Measurements from ENCODE around the gene DNAAF6. TPM values are rescaled to one million over a fixed set of nuclear protein-coding genes. Genes with fewer than 3 reads are reported as not detected.
A peak's percentile ranks its signal among the peaks of the same experiment; 100 is the strongest.
"Not testable (repeated sequence)": the region's sequence is repeated elsewhere in the genome, so short reads cannot be mapped to it uniquely, and the experiment has no call there.

Gene DNAAF6
- not detected for total RNA-seq

DNA sequence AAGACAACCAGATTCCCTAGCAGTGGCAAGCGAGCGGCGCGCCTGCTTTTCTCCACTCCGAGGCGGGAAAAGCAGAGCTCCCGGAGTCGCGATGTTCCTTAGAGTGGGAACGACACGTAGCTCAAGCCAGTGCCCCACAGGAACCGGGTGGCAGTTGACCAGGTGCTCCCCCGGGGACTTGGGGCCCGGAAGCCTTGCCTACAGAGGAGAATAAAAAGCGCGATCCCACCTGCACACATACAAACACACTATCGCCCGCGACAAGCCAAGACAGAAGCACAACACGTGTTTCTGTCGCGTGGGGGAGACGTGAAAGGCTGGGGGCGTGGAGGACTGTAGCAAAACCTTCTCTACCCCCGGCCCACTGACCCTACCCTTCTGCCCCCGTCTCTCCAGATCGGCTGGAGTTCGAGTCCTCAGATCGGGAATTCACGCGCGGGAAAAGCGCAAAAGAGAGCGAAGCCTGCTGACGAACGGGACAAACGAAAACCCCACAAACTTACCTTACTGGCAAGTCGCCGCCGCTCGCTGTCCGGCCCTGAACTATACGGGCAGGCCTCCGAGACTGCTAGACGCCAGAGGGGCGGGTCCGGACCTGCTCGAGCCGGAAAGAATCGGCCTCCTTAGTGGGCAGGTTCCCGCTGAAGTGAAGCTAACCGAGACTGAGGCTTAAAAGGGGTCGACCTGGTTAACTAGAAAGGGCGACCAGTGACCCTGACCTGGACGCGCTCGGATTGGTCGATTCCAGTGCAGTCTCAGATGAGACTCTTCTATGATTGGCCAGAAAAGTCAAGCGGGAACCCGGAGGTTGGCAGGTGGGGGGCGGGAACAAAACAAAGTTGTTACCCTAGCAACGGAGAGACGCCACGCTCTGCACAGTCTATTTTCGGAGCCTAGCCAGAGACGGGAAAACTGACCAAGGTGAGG, at the start of gene DNAAF6, which contains the start of gene NUP62CL:
Gene DNAAF6, plus strand, starts transcription at position 842 of the 927 bp plus-strand sequence. CDS start 6,265 bp downstream, outside the sequence.
Gene NUP62CL, minus strand, starts transcription at position 664 of the 927 bp plus-strand sequence. CDS start 31,287 bp downstream, outside the sequence.
- intact Hi-C loops (cut with micrococcal nuclease): no loop called here
- Mint-ChIP-seq H3K27ac (peak within 1 kb of the TSS; percentile 60), H3K4me3 (peak within 1 kb of the TSS; percentile 87), H3K36me3 (ENCODE audit: low read depth) (no peaks in the 10 kb centered on the region), H3K4me1 (ENCODE audit: low read depth) (peaks cover 2% of the 10 kb centered on the region), H3K27me3 (peaks cover 7% of the 10 kb centered on the region), H3K9me3 (no peaks in the 10 kb centered on the region)
- CTCF ChIA-PET: no interaction called here
- POLR2A ChIA-PET: interaction anchor here (0.6 kb wide), 2 partner anchors 135 to 264 kb away, joined by 3 read pairs; no protein-coding TSS in a partner anchor
- DNase-seq (peak; percentile 79), ATAC-seq (peak; percentile 97)
- TF ChIP-seq, protein P1, sequence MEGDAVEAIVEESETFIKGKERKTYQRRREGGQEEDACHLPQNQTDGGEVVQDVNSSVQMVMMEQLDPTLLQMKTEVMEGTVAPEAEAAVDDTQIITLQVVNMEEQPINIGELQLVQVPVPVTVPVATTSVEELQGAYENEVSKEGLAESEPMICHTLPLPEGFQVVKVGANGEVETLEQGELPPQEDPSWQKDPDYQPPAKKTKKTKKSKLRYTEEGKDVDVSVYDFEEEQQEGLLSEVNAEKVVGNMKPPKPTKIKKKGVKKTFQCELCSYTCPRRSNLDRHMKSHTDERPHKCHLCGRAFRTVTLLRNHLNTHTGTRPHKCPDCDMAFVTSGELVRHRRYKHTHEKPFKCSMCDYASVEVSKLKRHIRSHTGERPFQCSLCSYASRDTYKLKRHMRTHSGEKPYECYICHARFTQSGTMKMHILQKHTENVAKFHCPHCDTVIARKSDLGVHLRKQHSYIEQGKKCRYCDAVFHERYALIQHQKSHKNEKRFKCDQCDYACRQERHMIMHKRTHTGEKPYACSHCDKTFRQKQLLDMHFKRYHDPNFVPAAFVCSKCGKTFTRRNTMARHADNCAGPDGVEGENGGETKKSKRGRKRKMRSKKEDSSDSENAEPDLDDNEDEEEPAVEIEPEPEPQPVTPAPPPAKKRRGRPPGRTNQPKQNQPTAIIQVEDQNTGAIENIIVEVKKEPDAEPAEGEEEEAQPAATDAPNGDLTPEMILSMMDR (IDR thresholded peaks at IDR 0.05): no peak

DNA sequence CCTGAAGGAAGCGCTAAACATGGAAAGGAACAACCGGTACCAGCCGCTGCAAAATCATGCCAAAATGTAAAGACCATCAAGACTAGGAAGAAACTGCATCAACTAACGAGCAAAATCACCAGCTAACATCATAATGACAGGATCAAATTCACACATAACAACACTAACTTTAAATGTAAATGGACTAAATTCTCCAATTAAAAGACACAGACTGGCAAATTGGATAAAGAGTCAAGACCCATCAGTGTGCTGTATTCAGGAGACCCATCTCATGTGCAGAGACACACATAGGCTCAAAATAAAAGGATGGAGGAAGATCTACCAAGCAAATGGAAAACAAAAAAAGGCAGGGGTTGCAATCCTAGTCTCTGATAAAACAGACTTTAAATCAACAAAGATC, 48.8 kb upstream of the DNAAF6 start:
- H3K9me3 Mint-ChIP-seq; POLR2A ChIA-PET; H3K4me1 Mint-ChIP-seq (ENCODE audit: low read depth); H3K27me3 Mint-ChIP-seq; CTCF ChIA-PET; DNase-seq; H3K36me3 Mint-ChIP-seq (ENCODE audit: low read depth); H3K4me3 Mint-ChIP-seq; ATAC-seq; intact Hi-C loops (cut with micrococcal nuclease); H3K27ac Mint-ChIP-seq: not testable (repeated sequence)

- intact Hi-C loops (cut with micrococcal nuclease): no loop called here
- no peaks in the 10 kb centered on the region for H3K9me3 Mint-ChIP-seq
- POLR2A ChIA-PET: no interaction called here
- H3K36me3 Mint-ChIP-seq (ENCODE audit: low read depth): no peaks in the 10 kb centered on the region
- ATAC-seq (no peak), DNase-seq (no peak)
- CTCF ChIA-PET: no interaction called here
- H3K4me3 Mint-ChIP-seq: no peak overlapping the region
- no peaks in the 10 kb centered on the region for H3K27me3 Mint-ChIP-seq
- H3K27ac Mint-ChIP-seq: no peak overlapping the region
- TF ChIP-seq, protein P1 (IDR thresholded peaks at IDR 0.05): no peak
- H3K4me1 Mint-ChIP-seq (ENCODE audit: low read depth): no peaks in the 10 kb centered on the region
Observed at GRCh38 chrX:107167163-107167921, 39.1 kb upstream of the DNAAF6 start.

GRCh38 chrX:107168257-107168656, 38.2 kb upstream of the DNAAF6 start:
- no peaks in the 10 kb centered on the region for H3K36me3 Mint-ChIP-seq (ENCODE audit: low read depth)
- no peaks in the 10 kb centered on the region for H3K27me3 Mint-ChIP-seq
- H3K9me3 Mint-ChIP-seq: no peaks in the 10 kb centered on the region
- H3K27ac Mint-ChIP-seq: no peak overlapping the region
- ChIA-PET CTCF (no interaction called here), POLR2A (no interaction called here)
- no peak for DNase-seq
- H3K4me3 Mint-ChIP-seq: no peak overlapping the region
- no peaks in the 10 kb centered on the region for H3K4me1 Mint-ChIP-seq (ENCODE audit: low read depth)
- intact Hi-C loops (cut with micrococcal nuclease): no loop called here
- TF ChIP-seq, protein P1 (IDR thresholded peaks at IDR 0.05): no peak
- no peak for ATAC-seq

DNA sequence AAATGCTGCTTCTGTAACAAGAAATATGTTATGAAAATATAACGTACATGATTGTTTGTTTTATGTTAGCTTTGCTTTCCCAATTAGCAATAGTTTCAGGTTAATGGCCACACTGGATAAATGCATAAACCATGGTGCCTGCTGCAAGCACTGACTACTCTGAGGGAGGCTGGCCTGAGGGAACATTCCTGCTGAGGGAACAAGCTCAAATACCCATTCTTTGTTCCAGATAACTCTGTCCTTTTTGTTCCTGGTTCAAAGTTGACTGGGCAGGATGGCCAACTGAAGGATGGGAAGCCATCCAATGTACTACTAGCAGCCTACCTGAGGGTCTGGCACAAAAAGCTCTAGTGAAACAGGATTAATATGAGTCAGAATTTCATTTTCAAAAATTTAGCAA, 37.7 kb upstream of the DNAAF6 start:
- Mint-ChIP-seq H3K27ac (no peak overlapping the region), H3K4me1 (ENCODE audit: low read depth) (no peaks in the 10 kb centered on the region), H3K36me3 (ENCODE audit: low read depth) (no peaks in the 10 kb centered on the region), H3K27me3 (no peaks in the 10 kb centered on the region), H3K4me3 (no peak overlapping the region), H3K9me3 (no peaks in the 10 kb centered on the region)
- CTCF ChIA-PET: no interaction called here
- intact Hi-C loops (cut with micrococcal nuclease): no loop called here
- POLR2A ChIA-PET: no interaction called here
- ATAC-seq (no peak), DNase-seq (no peak)
- TF ChIP-seq, protein P1 (IDR thresholded peaks at IDR 0.05): no peak

Data from activated CD8-positive, alpha-beta T cell treated with anti-CD3 and anti-CD28 coated beads for 36 hours (primary cell).